SW 1271 (cell line): Measurements from ENCODE around the gene DOCK7.
"Not testable (repeated sequence)": the region's sequence is repeated elsewhere in the genome, so short reads cannot be mapped to it uniquely, and the experiment has no call there.

Experiments
- DNase-seq, 2 experiments: peaks; one replicate each; lab custom pipeline; 2025; lab: John Stamatoyannopoulos, UW

DOCK7 gene

GRCh38 chr1:62608905-62609304, 79.3 kb downstream of the DOCK7 start:
- no peak for DNase-seq

- no peak for DNase-seq
Observed at GRCh38 chr1:62601457-62601856, 86.7 kb downstream of the DOCK7 start.

- no peak for DNase-seq
Observed at GRCh38 chr1:62599044-62599443, 89.1 kb downstream of the DOCK7 start.

GRCh38 chr1:62597281-62597680, 90.9 kb downstream of the DOCK7 start, which contains the start of gene ANGPTL3:
ANGPTL3 (plus strand) TSS chr1:62597520; CDS start chr1:62597567, 47 bp downstream.
- DNase-seq, result no peak

GRCh38 chr1:62595647-62596046, 92.5 kb downstream of the DOCK7 start:
- no peak for DNase-seq

- DNase-seq, result no peak
Observed at GRCh38 chr1:62593825-62594394, 94.3 kb downstream of the DOCK7 start.

- DNase-seq, result no peak
Observed at GRCh38 chr1:62590970-62591368, 97.2 kb downstream of the DOCK7 start.

- DNase-seq, result no peak
Observed at GRCh38 chr1:62590255-62590969, 97.8 kb downstream of the DOCK7 start.

- no peak for DNase-seq
Observed at GRCh38 chr1:62589321-62589720, 98.9 kb downstream of the DOCK7 start.

GRCh38 chr1:62588000-62588399, 100.2 kb downstream of the DOCK7 start:
- DNase-seq, result no peak

- DNase-seq, result no peak
Observed at GRCh38 chr1:62585469-62586155, 102.6 kb downstream of the DOCK7 start.

- DNase-seq, result no peak
Observed at GRCh38 chr1:62573675-62574074, 114.5 kb downstream of the DOCK7 start.

GRCh38 chr1:62572476-62572875, 115.7 kb downstream of the DOCK7 start:
- no peak for DNase-seq

- DNase-seq, result not testable (repeated sequence)
Observed at GRCh38 chr1:62571517-62571916, 116.7 kb downstream of the DOCK7 start.

- DNase-seq, result not testable (repeated sequence)
Observed at GRCh38 chr1:62567926-62568325, 120.3 kb downstream of the DOCK7 start.

GRCh38 chr1:62567182-62567581, 121.0 kb downstream of the DOCK7 start:
- not testable (repeated sequence) for DNase-seq

GRCh38 chr1:62561306-62561705, 126.9 kb downstream of the DOCK7 start:
- no peak for DNase-seq

GRCh38 chr1:62544570-62544969, 143.6 kb downstream of the DOCK7 start:
- DNase-seq, result no peak

GRCh38 chr1:62541048-62541447, 147.1 kb downstream of the DOCK7 start:
- no peak for DNase-seq

GRCh38 chr1:62539028-62539447, 149.1 kb downstream of the DOCK7 start:
- no peak for DNase-seq

- DNase-seq, result no peak
Observed at GRCh38 chr1:62536865-62537264, 151.3 kb downstream of the DOCK7 start.

- no peak for DNase-seq
Observed at GRCh38 chr1:62530516-62531154, 157.6 kb downstream of the DOCK7 start.

- DNase-seq, result no peak
Observed at GRCh38 chr1:62529227-62529626, 159.0 kb downstream of the DOCK7 start.
